Astrocyte of the spinal cord (primary cell): ENCODE measurements around the gene ATRN.

Experiments
- DNase-seq: peaks from one replicate; pipeline ENCODE4 v3.0.0; 2011; ENCODE audit warnings: low read depth, low spot score
- H3K4me3 ChIP-seq: 2 replicates; pipeline ENCODE4 v1.5.1; 2011; ENCODE audit warnings: low read depth, mild to moderate bottlenecking, low read length, moderate library complexity
- in situ Hi-C: cut with HindIII; loops from 2 replicates; pipeline ENCODE4 v1.10.0; 2017; ENCODE audit warnings: low sequenced_read_pairs
- TF ChIP-seq, protein P1 (sequence below): IDR thresholded peaks from 2 replicates; pipeline ENCODE4 v1.5.1; 2012; ENCODE audit warnings: low read depth, mild to moderate bottlenecking, low read length, inconsistent platforms

Gene ATRN

GRCh38 chr20:3674995-3675900 lies 204.4 kb downstream of the ATRN start:
- in situ Hi-C loops, result no loop called here
- TF ChIP-seq, protein P1, sequence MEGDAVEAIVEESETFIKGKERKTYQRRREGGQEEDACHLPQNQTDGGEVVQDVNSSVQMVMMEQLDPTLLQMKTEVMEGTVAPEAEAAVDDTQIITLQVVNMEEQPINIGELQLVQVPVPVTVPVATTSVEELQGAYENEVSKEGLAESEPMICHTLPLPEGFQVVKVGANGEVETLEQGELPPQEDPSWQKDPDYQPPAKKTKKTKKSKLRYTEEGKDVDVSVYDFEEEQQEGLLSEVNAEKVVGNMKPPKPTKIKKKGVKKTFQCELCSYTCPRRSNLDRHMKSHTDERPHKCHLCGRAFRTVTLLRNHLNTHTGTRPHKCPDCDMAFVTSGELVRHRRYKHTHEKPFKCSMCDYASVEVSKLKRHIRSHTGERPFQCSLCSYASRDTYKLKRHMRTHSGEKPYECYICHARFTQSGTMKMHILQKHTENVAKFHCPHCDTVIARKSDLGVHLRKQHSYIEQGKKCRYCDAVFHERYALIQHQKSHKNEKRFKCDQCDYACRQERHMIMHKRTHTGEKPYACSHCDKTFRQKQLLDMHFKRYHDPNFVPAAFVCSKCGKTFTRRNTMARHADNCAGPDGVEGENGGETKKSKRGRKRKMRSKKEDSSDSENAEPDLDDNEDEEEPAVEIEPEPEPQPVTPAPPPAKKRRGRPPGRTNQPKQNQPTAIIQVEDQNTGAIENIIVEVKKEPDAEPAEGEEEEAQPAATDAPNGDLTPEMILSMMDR, result no peak
- no peak overlapping the region for H3K4me3 ChIP-seq
- DNase-seq, result no peak

DNA sequence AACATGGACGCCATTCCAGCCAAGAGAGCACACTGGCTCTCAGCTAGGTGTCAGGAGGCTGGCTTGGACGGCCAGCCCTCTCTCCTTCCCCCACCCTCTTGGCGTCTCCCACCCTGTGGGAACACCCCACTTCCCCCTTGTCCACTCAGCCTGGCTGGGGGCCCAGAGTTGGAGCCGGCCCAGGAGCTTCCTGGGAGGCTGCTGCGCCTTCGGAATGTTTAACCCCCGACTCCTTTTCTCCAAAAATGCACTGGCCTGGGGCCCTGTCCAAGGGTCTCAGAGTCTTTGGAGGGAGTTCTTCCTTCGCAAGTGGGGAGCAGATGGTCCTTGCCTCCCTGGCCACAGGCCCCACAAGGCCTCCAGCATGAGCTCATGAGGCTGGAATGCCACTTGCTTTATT lies 206.9 kb downstream of the ATRN start:
- H3K4me3 ChIP-seq, result no peak overlapping the region
- in situ Hi-C loops, result no loop called here
- TF ChIP-seq, protein P1, result no peak
- DNase-seq, result peak; percentile 11

- H3K4me3 ChIP-seq, result no peak overlapping the region
- DNase-seq, result no peak
- in situ Hi-C loops, result no loop called here
- TF ChIP-seq, protein P1, result no peak
Observed at GRCh38 chr20:3678198-3678597, 207.4 kb downstream of the ATRN start.

- in situ Hi-C loops, result no loop called here
- no peak overlapping the region for H3K4me3 ChIP-seq
- TF ChIP-seq, protein P1, result no peak
- no peak for DNase-seq
Observed at GRCh38 chr20:3678856-3679720, 208.3 kb downstream of the ATRN start.

DNA sequence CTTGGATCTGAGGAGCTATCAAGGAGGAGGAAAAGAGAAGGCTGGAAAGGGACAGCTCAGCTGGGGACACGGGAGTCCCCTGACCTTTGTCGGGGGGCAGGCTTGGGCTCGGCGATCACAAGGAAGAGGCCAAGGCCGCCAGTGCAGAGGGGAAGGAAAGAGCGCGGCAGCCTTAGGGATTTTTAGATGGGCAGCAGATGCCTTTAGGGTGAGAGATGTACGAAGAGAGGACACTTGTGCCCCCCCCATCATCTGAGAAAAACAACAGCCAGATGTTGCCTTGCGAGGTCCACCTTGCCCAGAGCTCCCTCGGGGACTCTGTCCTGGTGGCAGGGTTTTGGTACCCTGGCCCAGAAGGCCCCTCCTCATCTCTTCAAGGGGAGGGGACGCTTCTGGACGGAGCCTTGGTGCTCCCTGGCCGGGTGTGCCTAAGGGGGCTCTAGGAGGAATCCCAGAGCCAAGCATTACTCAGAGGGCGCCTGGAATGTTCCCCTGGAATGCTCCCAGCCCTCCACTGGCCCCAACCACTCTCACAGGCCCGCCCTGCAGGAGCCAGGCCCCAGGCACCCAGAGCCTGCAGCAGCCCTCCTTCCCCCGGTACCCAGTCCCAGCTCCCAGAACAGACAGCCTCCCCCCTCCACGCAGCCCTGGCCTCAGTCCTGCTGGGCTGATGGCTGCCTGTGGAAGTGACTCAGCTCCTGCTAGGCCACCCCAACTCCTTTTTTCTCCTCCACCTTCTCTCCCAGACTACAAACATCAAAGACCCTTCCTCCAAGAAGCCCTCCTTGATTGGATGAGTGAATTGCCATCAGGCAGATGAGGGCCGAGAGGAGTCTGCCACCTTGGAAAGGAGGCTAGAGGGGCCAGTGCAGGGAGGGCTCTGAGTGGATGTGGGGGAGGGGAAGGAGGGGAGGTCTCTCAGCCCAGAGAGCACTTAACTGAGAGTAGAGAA lies 209.2 kb downstream of the ATRN start:
- TF ChIP-seq, protein P1, result no peak
- H3K4me3 ChIP-seq, result peak overlapping the region; percentile 44
- DNase-seq, result peak; percentile 78
- in situ Hi-C loops, result no loop called here
